NCI-H2107 (cell line): Measurements from ENCODE around the gene SYCN.

Experiments used
- DNase-seq: peaks from one replicate; lab custom pipeline; 2025; lab: John Stamatoyannopoulos, UW

Gene SYCN

DNA sequence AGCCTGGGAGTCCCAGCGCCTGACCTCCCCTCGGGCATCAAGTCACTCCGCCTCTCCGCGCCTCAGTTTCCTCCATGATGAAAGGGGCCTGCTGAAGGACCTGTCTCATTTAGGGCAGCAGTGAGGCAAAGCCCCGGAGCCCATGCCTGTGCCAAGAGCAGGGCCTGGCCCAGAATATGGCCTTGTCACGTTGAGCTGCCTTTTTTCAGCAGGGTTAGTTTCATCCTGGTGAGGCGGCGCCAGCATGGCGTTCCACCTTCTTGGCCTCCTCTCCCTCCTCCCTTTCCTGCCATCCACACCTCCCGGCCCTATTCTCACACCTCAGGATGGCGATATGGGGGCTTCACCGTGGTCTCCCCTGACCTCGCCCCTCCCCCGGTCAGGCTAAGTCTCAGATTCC is 48.3 kb downstream of the SYCN start:
- no peak for DNase-seq

DNA sequence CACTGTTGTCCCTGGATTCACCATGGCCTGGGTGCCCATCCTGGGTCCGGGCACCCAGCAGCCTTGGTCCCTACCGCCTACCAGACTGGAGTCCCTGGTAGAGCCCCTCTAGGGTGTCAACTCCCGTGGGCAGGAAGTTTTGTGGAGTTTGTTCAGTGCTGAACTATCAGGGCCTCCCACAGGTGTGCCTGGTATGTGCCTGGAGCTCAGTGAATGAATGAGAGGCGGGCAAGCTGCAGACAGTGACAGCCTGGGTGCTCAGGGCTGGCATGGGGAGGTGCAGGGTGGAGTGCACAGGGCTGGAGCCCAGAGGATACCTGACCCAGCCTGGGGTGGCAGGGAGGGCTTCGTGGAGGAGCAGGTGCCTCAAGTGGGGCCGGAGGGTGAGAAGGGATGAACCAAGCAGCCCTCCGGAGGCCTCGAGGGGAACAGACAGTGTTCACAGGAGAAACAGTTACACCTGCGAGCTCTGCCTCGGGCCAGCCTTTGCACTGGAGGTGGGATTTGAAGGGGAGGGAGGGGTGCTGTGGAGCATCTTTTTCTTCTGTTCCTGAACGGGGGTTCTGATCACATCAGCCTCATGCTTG is 48.9 kb downstream of the SYCN start:
- DNase-seq = no peak

DNA sequence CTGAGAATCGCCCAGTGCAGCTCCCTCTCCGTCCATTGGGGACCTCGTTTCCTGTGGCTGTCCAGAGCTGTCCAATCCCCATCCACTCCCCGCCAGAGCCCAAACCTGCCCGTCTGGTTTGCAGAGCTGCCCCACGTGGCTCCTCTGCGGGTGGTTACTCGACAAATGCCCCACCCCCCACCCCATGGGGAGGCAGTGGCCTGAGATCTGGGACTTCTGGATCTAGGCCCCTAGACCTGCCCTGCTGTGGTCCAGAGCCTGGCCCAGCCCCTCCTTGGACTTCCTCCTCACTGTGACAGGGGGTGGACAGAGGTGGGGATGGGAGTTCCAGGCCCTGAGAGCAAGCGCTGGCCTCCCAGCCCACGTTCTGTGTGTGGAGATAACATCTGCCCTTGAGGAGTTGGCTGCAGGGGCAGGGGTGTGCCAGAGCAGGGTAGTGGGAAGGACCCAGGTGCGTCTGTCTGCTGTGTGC is 49.4 kb downstream of the SYCN start:
- DNase-seq = no peak

DNA sequence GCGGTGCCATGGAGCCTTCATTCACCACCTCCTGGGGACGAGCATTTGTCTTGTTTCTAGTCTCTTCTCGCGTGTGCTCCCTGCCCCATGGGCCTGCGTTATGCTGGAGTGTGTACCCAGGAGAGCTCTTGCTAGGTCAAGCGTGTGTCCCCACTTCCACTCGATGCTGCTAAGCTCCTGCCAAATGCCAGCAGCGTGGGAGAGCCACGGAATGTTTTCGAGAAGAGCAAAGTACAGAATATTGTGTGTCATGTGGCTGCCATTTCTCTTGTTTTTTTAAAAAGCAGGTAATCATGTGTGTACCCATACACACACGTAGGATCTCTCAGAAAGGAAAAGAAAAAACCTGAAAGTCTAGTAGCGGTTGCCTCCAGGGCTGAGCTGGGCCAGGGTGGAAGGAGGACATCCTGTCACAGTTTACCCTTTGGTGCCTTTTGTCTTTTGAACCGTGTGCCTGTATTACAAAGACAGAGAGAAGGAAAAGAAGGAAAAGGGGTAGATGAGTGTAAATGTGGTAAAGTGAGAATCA is 49.9 kb downstream of the SYCN start:
- no peak for DNase-seq
